ENCODE results near the gene SRPK2. TPM values are rescaled to one million over a fixed set of nuclear protein-coding genes. Genes with fewer than 3 reads are reported as not detected.
"Not testable (repeated sequence)": the region's sequence is repeated elsewhere in the genome, so short reads cannot be mapped to it uniquely, and the experiment has no call there.

SRPK2 gene
- total RNA-seq, 4 donors from 2014 or later: 37.1 to 48.1 (median 46.3) TPM

GRCh38 chr7:105199386-105199785, 189.3 kb downstream of the SRPK2 start:
- Histone ChIP-seq H3K27ac (no peak overlapping the region), H3K9me3 (no peaks in the 10 kb centered on the region), H3K36me3 (no peaks in the 10 kb centered on the region), H3K27me3 (no peaks in the 10 kb centered on the region), H3K4me3 (replicated peaks in 1 of 3) (no peak overlapping the region), H3K4me1 (peaks cover 0 to 5% of the 10 kb centered on the region in 2 donors)
- TF ChIP-seq POLR2A (IDR thresholded peaks at IDR 0.05) (no peak), CTCF (IDR thresholded peaks at IDR 0.05) (no peak)
- DNase-seq: no peak
- intact Hi-C loops (cut with DNase I): no loop called here
- 95 to 100% methylated on average over 1 of the region's 1 CpG for WGBS, 2 donors

- no peak overlapping the region for H3K27ac ChIP-seq
- no peak for TF ChIP-seq CTCF (IDR thresholded peaks at IDR 0.05)
- no peak for TF ChIP-seq POLR2A (IDR thresholded peaks at IDR 0.05)
- H3K9me3 ChIP-seq: no peaks in the 10 kb centered on the region
- WGBS, 2 donors: 39 to 58% methylated on average over 2 of the region's 2 CpGs
- intact Hi-C loops (cut with DNase I): no loop called here
- no peak for DNase-seq
- peaks cover 0 to 5% of the 10 kb centered on the region in 2 donors for H3K4me1 ChIP-seq
- no peaks in the 10 kb centered on the region for H3K27me3 ChIP-seq
- no peak overlapping the region for H3K4me3 ChIP-seq (replicated peaks in 1 of 3)
- H3K36me3 ChIP-seq: no peaks in the 10 kb centered on the region
These were observed 190.5 kb downstream of the SRPK2 start for GRCh38 chr7:105198223-105198622.

GRCh38 chr7:105196473-105196872, 192.2 kb downstream of the SRPK2 start:
- no peaks in the 10 kb centered on the region for H3K9me3 ChIP-seq
- no peak overlapping the region for H3K4me3 ChIP-seq (replicated peaks in 1 of 3)
- peaks cover 0 to 5% of the 10 kb centered on the region in 2 donors for H3K4me1 ChIP-seq
- H3K27ac ChIP-seq: no peak overlapping the region
- WGBS, 2 donors: 77 to 92% methylated on average over 7 of the region's 7 CpGs
- intact Hi-C loops (cut with DNase I): no loop called here
- TF ChIP-seq POLR2A (IDR thresholded peaks at IDR 0.05) (no peak), CTCF (IDR thresholded peaks at IDR 0.05) (no peak)
- DNase-seq: no peak
- no peaks in the 10 kb centered on the region for H3K36me3 ChIP-seq
- no peaks in the 10 kb centered on the region for H3K27me3 ChIP-seq

- WGBS, 2 donors: 84 to 85% methylated on average over 1 of the region's 1 CpG
- no peaks in the 10 kb centered on the region for H3K9me3 ChIP-seq
- intact Hi-C loops (cut with DNase I): no loop called here
- H3K4me3 ChIP-seq (replicated peaks in 1 of 3): no peak overlapping the region
- peaks cover 0 to 5% of the 10 kb centered on the region in 2 donors for H3K4me1 ChIP-seq
- H3K36me3 ChIP-seq: no peaks in the 10 kb centered on the region
- no peak for DNase-seq
- no peak overlapping the region for H3K27ac ChIP-seq
- no peaks in the 10 kb centered on the region for H3K27me3 ChIP-seq
- TF ChIP-seq CTCF (IDR thresholded peaks at IDR 0.05): no peak
- no peak for TF ChIP-seq POLR2A (IDR thresholded peaks at IDR 0.05)
These were observed 192.8 kb downstream of the SRPK2 start for GRCh38 chr7:105195891-105196290.

GRCh38 chr7:105194959-105195358, 193.8 kb downstream of the SRPK2 start:
- 95 to 97% methylated on average over 16 of the region's 16 CpGs for WGBS, 2 donors

GRCh38 chr7:105191331-105191730, 197.4 kb downstream of the SRPK2 start:
- Histone ChIP-seq H3K27ac (no peak overlapping the region), H3K4me3 (replicated peaks in 1 of 3) (no peak overlapping the region), H3K4me1 (no peaks in the 10 kb centered on the region), H3K9me3 (no peaks in the 10 kb centered on the region), H3K36me3 (no peaks in the 10 kb centered on the region), H3K27me3 (no peaks in the 10 kb centered on the region)
- no peak for DNase-seq
- intact Hi-C loops (cut with DNase I): no loop called here
- TF ChIP-seq POLR2A (IDR thresholded peaks at IDR 0.05) (no peak), CTCF (IDR thresholded peaks at IDR 0.05) (no peak)
- WGBS, 2 donors: 88 to 95% methylated on average over 2 of the region's 2 CpGs

More at GRCh38 chr7:105194959-105195358, 193.8 kb downstream of the SRPK2 start:
- H3K9me3 ChIP-seq; H3K4me1 ChIP-seq; H3K36me3 ChIP-seq; intact Hi-C loops (cut with DNase I); H3K27ac ChIP-seq; DNase-seq; H3K27me3 ChIP-seq; H3K4me3 ChIP-seq (replicated peaks in 1 of 3): not testable (repeated sequence)
